Vagina (tissue), 2 donors: ENCODE results near the gene GJB1. TPM values are rescaled to one million over a fixed set of nuclear protein-coding genes. Genes with fewer than 3 reads are reported as not detected.

Experiments
- DNase-seq, 2 donors: peaks; one replicate each; pipeline ENCODE4 v3.0.0-alpha.2; 2017; ENCODE audit errors: extremely low spot score in 2 of 2
- H3K27ac ChIP-seq: fragments of 200-600 bp; sonication (generic); one replicate; pipeline ENCODE4 v1.5.1; 2019
- H3K27me3 ChIP-seq: fragments of 200-600 bp; sonication (generic); one replicate; pipeline ENCODE4 v1.5.1; 2019
- H3K36me3 ChIP-seq, 2 donors: fragments of 200-600 bp; sonication (generic); one replicate each; pipeline ENCODE4 v1.5.1; 2017 to 2019
- H3K4me1 ChIP-seq: fragments of 200-600 bp; sonication (generic); one replicate; pipeline ENCODE4 v1.5.1; 2019
- H3K4me3 ChIP-seq, 2 donors: fragments of 200-600 bp; sonication (generic); 1 replicate in 1 of 2; 2 replicates in 1 of 2; pipeline ENCODE4 v1.5.1; 2016 to 2019
- H3K9me3 ChIP-seq: fragments of 200-600 bp; sonication (generic); one replicate; pipeline ENCODE4 v1.5.1; 2019
- CTCF ChIP-seq, 3 experiments: fragments of 450-650 bp in 2 of 3; fragments of 200-600 bp in 1 of 3; sonication (generic) in 1 of 3; IDR thresholded peaks; one replicate each; pipeline ENCODE4 v1.5.1; 2017 to 2019; ENCODE audit warnings: antibody characterized with exemption in 3 of 3, mild to moderate bottlenecking in 2 of 3, moderate library complexity in 2 of 3
- POLR2A ChIP-seq, 2 donors: fragments of 450-650 bp; IDR thresholded peaks; one replicate each; pipeline ENCODE4 v1.6.1; 2017; ENCODE audit warnings: antibody characterized with exemption in 2 of 2, mild to moderate bottlenecking in 2 of 2, moderate library complexity in 2 of 2
- POLR2AphosphoS5 ChIP-seq, 2 donors: sonication (generic); formaldehyde crosslinking; IDR thresholded peaks; one replicate each; pipeline ENCODE4 v1.9.0; 2017; ENCODE audit warnings: antibody characterized with exemption in 2 of 2, mild to moderate bottlenecking in 2 of 2, low read depth in 1 of 2; ENCODE audit not compliant: insufficient read depth in 1 of 2
- intact Hi-C: fragments of 100-400 bp; cut with DNase I; formaldehyde crosslinking; loops from one replicate; pipeline ENCODE4 v1.15.1; 2023
- total RNA-seq: library from RNA; depleted of rRNA; stranded (reverse); fragments of >200 nt; gene quantifications from one replicate; pipeline ENCODE4 v1.2.3, GENCODE V29; 2016

GJB1 gene
- total RNA-seq, 1 donor from 2014 or later: not detected

- no peak for DNase-seq
- TF ChIP-seq POLR2A (IDR thresholded peaks at IDR 0.05) (no peak), POLR2AphosphoS5 (IDR thresholded peaks at IDR 0.05; ENCODE audit: insufficient read depth in 1 of 2, low read depth in 1 of 2) (no peak), CTCF (IDR thresholded peaks at IDR 0.05) (no peak)
- Histone ChIP-seq H3K4me3 (no peak overlapping the region), H3K27me3 (no peaks in the 10 kb centered on the region), H3K4me1 (no peaks in the 10 kb centered on the region), H3K36me3 (no peaks in the 10 kb centered on the region), H3K9me3 (no peaks in the 10 kb centered on the region), H3K27ac (no peak overlapping the region)
- intact Hi-C loops: no loop called here
Observed at GRCh38 chrX:71183341-71183740, 39.7 kb upstream of the GJB1 start.

- Histone ChIP-seq H3K4me3 (no peak overlapping the region), H3K36me3 (no peaks in the 10 kb centered on the region), H3K9me3 (no peaks in the 10 kb centered on the region), H3K27me3 (no peaks in the 10 kb centered on the region), H3K4me1 (no peaks in the 10 kb centered on the region), H3K27ac (no peak overlapping the region)
- no peak for DNase-seq
- intact Hi-C loops: no loop called here
- TF ChIP-seq POLR2AphosphoS5 (IDR thresholded peaks at IDR 0.05; ENCODE audit: insufficient read depth in 1 of 2, low read depth in 1 of 2) (no peak), POLR2A (IDR thresholded peaks at IDR 0.05) (no peak), CTCF (IDR thresholded peaks at IDR 0.05) (no peak)
Observed at GRCh38 chrX:71184092-71184491, 38.9 kb upstream of the GJB1 start.

- no peak for DNase-seq
- no peaks in the 10 kb centered on the region for H3K36me3 ChIP-seq
- no peak overlapping the region for H3K4me3 ChIP-seq
- no peak overlapping the region for H3K27ac ChIP-seq
- H3K9me3 ChIP-seq: no peaks in the 10 kb centered on the region
- intact Hi-C loops: no loop called here
- no peaks in the 10 kb centered on the region for H3K27me3 ChIP-seq
- TF ChIP-seq POLR2A (IDR thresholded peaks at IDR 0.05) (no peak), POLR2AphosphoS5 (IDR thresholded peaks at IDR 0.05; ENCODE audit: insufficient read depth in 1 of 2, low read depth in 1 of 2) (no peak), CTCF (IDR thresholded peaks at IDR 0.05) (no peak)
- H3K4me1 ChIP-seq: no peaks in the 10 kb centered on the region
Observed at GRCh38 chrX:71184803-71185495, 38.1 kb upstream of the GJB1 start.

- no peak for DNase-seq
- Histone ChIP-seq H3K27me3 (no peaks in the 10 kb centered on the region), H3K9me3 (no peaks in the 10 kb centered on the region), H3K27ac (no peak overlapping the region), H3K36me3 (no peaks in the 10 kb centered on the region), H3K4me1 (no peaks in the 10 kb centered on the region), H3K4me3 (no peak overlapping the region)
- intact Hi-C loops: no loop called here
- TF ChIP-seq CTCF (IDR thresholded peaks at IDR 0.05): no peak
- TF ChIP-seq POLR2AphosphoS5 (IDR thresholded peaks at IDR 0.05; ENCODE audit: insufficient read depth in 1 of 2, low read depth in 1 of 2): no peak
- no peak for TF ChIP-seq POLR2A (IDR thresholded peaks at IDR 0.05)
Observed at GRCh38 chrX:71191248-71191647, 31.8 kb upstream of the GJB1 start.

- DNase-seq: no peak
- TF ChIP-seq POLR2AphosphoS5 (IDR thresholded peaks at IDR 0.05; ENCODE audit: insufficient read depth in 1 of 2, low read depth in 1 of 2) (no peak), POLR2A (IDR thresholded peaks at IDR 0.05) (no peak), CTCF (IDR thresholded peaks at IDR 0.05) (no peak)
- Histone ChIP-seq H3K4me1 (no peaks in the 10 kb centered on the region), H3K27me3 (no peaks in the 10 kb centered on the region), H3K9me3 (no peaks in the 10 kb centered on the region), H3K4me3 (no peak overlapping the region), H3K36me3 (no peaks in the 10 kb centered on the region), H3K27ac (no peak overlapping the region)
- intact Hi-C loops: no loop called here
Observed at GRCh38 chrX:71195964-71196649, 26.9 kb upstream of the GJB1 start.
